Effector CD4-positive, alpha-beta T cell (primary cell): ENCODE results near the gene SLC16A9.
"Not testable (repeated sequence)": the region's sequence is repeated elsewhere in the genome, so short reads cannot be mapped to it uniquely, and the experiment has no call there.

Experiments used
- DNase-seq: peaks from one replicate; pipeline ENCODE4 v3.0.0-alpha.2; 2020

Gene SLC16A9

DNA sequence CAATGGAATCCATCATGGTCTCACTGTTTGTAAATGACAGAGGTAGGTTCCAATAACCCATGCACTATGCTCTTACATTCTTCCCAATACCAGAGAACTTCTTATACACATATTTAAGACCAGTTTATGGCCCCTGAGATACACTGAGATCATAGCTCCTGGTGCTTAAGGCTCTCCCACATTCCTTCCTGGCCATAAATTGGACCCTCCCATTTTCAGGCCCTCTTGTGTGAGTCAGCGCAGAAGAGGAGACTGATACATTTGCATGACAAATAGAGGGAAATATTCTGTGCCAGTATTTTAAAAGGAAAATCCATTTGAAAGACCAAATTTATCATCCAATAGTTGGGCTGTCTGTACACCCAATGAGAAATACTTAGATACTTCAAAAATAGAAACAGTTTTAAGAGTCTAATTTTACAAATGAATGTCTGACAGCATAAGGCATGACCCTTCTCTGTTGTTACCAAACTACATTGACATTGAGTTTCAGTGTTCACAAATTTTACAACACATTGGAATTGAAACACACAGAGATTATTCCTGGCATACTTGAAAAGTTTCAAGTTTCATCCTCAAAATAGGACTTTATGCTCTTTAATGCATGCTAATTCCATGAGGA lies 35.3 kb downstream of the SLC16A9 start:
- no peak for DNase-seq

GRCh38 chr10:59672150-59672875 lies 37.3 kb downstream of the SLC16A9 start:
- DNase-seq, result no peak

- no peak for DNase-seq
These were observed 39.4 kb downstream of the SLC16A9 start for GRCh38 chr10:59670269-59670668.

DNA sequence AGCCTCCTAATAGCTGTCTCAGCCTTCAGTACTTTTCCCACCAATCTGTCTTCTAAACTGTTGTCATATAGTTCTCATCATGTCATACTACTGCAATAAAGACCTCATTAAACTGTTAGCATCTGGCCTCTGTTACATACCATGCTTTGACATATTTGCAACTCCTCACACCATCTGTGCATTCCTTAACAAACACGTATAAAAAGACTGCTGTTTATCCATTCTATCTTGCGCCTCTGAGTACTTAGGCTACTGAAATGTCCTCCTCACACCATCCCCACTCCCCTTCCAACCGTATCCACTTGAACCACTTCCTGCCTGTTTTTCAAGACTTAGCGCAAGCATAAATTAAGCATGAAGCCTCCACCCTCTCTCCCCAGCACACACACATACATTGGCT lies 41.6 kb downstream of the SLC16A9 start:
- DNase-seq, result no peak

GRCh38 chr10:59666310-59666709 lies 43.3 kb downstream of the SLC16A9 start:
- DNase-seq, result no peak

- not testable (repeated sequence) for DNase-seq
These were observed 46.4 kb downstream of the SLC16A9 start for GRCh38 chr10:59663213-59663612.

DNA sequence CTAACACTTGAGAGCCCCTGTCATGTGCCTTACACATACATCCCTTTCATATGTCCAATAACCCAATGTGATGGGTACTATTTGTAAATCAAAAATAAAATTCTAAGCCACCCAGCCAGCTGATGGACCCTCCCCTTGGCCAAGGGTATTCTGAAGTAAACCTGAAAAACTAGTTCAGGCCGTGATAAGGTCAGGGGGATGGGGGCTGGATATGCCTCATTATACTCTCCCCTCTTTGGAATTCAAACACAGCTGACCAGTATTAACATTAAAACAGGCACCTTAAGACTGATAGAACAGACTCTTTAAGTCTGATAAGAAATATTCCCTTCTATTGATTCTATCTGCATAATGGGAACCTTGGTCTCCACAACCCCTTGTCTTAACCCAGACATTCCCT lies 51.9 kb downstream of the SLC16A9 start:
- no peak for DNase-seq

DNA sequence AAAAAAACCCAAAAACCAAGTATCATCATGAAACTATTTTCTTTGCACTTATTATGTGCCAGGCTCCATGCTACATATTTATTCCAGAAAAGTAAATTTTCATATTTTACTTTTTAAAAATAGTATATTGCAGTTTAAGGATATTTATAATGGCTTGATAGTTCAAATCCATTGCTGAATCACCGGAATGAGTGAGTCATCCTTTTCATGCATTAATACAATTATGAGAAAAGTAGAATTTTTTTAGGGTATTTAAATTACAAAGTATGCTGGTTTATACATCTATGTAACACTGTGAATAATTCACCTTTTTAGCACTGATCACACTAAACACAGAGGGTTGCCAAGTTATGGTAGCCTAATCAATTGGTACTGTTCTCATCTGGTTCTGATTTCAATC lies 54.3 kb downstream of the SLC16A9 start:
- no peak for DNase-seq

DNA sequence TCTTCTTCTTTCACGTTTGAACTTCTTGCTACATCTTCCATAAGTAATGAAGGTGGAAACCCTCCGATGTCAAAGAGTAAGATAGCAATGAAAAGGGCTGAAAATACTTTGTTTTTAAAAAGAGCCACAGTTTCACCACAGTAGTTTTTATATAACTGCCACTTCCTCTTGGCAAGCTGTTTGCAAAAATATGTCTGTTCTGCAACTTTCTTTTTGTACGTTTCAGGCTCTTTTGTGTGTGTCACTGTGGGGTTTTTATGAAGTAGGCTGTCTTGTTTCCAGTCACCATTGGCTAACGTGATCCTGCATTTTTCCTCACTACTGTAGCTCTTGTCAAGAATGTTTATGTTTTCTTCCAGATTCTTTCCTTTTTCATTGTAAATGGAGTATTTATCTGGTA lies 55.6 kb downstream of the SLC16A9 start:
- DNase-seq, result no peak

DNA sequence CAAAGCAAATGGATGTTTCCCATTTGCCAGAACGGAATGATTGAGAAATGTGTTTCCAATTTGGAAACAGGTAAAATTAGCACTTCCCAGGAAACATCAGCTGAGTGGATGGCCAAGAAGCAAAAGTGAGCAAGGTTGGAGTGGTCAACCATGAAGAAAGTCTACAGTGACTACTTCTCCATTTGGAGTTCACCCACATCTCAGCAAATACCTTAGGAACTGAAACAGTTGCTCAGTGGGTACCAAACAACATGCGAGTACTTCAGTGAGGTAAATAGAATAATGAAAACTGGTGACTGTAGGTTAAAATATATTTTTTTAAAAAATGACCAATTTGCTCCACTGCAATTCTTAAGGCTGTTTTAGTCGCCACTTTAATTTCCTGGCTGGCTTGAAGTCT lies 57.7 kb downstream of the SLC16A9 start:
- DNase-seq, result no peak

DNA sequence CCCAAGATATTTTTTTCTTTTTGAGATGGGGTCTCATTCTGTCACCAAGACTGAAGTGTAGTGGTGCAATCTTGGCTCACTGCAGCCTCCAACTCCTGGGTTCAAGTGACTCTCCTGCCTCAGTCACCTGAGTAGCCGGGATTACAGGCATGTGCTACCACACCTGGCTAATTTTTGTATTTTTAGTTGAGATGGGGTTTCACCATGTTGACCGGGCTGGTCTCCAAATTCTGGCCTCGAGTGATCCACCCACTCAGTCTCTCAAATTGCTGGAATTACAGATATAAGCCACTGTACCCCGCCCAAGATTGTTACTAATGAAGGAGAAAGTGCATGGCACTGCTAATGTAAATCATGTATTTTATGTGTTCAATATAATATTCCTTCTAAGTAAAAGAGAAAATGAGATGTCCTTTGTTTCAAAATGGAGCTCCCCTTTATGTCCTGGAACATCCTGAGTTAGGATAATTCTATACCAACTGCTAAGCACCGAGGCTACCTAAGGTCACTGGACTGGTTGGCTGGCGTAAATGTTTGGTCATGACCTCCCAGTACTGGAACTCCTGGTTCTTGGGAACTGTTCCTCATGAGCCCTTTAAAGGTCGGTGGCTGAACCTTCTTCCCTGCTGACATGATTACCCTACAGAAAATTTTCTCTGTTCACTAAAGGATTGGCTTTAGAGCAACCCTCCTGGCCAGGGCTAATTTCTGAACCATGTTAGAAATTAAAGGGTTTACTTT lies 59.9 kb downstream of the SLC16A9 start:
- no peak for DNase-seq

DNA sequence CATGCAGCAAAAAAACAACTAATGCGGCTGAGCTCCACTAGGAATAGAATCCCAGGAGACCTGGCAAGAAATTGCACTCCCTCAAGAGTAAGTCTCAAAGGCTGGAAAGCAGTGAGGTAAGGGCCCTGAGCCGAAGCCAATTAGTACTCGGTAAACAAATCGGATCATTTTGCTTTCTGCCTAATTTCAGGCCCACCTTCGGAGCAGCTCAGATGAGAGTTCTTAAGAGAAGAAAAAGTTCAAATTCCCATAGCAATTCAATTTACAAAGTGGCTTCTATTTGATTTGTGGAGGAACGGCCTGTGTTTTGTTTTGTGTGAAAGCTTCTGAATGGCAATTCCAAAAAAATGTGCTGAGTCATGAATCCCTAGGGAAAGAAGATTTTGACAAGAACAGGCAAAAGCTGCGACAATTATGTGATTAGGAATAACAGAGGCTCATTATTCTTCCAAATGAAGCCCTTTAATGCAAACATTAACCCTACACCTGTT lies 60.9 kb downstream of the SLC16A9 start:
- no peak for DNase-seq

- DNase-seq, result no peak
These were observed 64.8 kb downstream of the SLC16A9 start for GRCh38 chr10:59644841-59645240.

DNA sequence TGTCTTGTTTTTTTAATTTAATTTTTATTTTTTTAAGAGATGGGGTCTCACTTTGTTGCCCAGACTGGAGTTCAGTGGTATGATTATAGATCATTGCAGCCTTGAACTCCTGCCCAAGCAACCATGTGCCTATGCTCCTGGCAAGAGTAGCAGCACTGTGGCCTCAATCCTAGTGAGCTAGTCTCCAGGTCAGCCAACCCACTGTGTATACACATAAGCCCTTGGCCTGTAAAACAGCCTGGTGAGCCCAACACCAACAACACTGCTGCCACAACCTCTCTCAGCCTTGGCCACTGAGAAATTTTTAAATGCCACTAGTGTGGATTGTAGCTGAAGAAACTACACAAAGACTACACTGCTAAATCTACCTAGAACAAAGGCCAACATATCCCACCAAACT lies 68.0 kb downstream of the SLC16A9 start:
- not testable (repeated sequence) for DNase-seq

- no peak for DNase-seq
These were observed 74.0 kb downstream of the SLC16A9 start for GRCh38 chr10:59635502-59636290.

- DNase-seq, result no peak
These were observed 75.5 kb downstream of the SLC16A9 start for GRCh38 chr10:59634102-59634501.

- DNase-seq, result no peak
These were observed 76.6 kb downstream of the SLC16A9 start for GRCh38 chr10:59633063-59633462.

DNA sequence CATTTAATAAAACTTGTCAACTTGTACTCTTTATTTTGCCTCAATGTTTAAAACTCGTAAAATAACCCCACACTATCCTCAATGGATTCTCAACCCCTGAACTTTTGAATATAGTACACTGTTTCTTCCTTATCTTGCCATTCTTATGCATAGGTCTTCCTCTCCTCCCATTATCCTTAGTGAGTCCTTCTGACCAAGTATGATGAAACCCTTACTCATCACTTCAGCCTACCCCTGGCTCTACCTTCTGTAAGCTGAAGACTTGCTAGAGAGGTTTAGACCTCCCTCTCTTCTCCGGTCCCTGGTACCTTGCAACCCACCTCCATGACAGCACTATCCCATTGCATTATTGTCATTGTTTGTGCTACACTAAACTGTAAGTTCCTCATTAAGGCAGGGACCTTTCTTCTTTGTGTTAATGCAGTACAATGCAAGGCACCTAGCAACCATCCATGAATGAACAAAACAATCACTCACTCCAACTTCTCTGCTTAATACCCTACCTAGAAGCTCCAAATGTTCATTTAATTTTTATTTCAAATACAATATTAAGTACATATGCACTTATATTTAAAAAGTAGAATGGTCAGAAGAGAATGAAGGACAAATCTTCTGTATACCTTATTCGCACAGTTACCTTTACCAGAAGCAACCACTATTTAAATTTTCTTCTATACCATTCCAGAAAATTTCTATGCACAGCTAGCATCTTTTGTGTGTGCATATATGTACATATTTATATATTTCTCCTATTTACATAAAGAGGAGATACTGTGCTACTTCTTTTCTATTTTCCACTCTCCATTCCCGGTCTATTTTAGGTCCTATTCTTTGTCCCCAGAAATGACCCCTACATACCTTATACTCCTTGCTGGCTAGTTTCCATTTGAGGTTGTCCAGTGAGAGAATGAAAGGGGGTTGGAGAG lies 77.5 kb downstream of the SLC16A9 start:
- no peak for DNase-seq

DNA sequence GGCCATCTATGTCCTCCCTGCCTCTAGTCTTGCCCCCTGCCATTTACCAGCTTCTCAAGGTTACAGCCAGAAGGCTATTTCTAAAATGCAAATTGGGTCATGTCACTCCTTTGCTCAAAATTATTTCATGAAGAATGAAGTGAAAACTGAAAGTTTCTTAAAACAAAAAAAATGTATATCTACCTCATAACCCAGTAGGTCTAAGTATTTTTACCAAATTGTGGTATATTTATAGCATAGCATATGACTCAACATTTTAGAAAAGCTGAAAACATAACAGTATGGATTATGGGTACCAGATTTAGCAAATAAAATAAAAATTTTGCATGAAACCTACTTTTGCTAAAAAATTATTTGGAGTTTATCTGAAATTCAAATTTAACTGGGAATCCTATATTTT lies 78.4 kb downstream of the SLC16A9 start:
- DNase-seq, result no peak

DNA sequence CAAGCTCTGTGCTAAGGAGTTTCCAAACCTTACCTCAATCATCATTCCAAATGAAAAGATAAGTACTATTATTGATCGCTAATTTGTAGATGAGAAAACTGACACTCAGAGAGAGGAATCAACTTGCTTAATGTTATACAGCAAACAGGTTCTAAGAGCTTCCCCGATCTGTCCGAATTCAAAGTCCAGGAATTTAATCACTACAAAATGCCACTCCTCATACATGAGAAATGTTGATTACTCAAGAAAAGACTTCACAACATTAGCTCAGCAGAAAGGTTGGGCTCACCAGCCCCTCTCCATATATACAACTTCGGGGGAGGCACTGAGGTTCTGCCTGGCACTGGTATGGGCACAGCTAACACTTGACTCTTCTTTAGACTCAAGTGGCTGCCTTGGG lies 80.7 kb downstream of the SLC16A9 start:
- DNase-seq, result no peak

GRCh38 chr10:59628456-59628855 lies 81.2 kb downstream of the SLC16A9 start:
- no peak for DNase-seq
